Measurements from ENCODE around the gene LARGE1.

DNA sequence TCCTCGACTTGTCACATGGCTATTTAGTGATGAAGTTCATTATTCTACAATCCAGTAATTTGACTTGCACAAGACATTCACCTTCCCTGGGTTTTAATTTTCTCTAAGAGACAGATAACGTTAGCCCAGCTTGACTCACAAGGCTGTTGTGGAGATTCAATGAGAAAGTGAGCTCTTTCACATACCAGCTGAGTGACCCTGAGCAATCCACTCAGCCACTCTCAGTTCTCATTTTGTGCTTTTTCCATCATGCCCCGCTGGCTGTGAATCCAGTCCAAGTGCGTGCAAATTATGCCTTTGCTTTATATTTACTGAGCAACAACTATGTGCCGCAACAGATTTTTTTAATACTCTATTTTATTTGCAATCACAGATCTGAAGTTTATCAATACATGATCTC is 176.5 kb downstream of the LARGE1 start:
- TF ChIP-seq, protein P1, sequence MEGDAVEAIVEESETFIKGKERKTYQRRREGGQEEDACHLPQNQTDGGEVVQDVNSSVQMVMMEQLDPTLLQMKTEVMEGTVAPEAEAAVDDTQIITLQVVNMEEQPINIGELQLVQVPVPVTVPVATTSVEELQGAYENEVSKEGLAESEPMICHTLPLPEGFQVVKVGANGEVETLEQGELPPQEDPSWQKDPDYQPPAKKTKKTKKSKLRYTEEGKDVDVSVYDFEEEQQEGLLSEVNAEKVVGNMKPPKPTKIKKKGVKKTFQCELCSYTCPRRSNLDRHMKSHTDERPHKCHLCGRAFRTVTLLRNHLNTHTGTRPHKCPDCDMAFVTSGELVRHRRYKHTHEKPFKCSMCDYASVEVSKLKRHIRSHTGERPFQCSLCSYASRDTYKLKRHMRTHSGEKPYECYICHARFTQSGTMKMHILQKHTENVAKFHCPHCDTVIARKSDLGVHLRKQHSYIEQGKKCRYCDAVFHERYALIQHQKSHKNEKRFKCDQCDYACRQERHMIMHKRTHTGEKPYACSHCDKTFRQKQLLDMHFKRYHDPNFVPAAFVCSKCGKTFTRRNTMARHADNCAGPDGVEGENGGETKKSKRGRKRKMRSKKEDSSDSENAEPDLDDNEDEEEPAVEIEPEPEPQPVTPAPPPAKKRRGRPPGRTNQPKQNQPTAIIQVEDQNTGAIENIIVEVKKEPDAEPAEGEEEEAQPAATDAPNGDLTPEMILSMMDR (IDR thresholded peaks at IDR 0.05), result no peak
- TF ChIP-seq SIN3A (IDR thresholded peaks at IDR 0.05; ENCODE audit: borderline replicate concordance, insufficient read depth, low read depth, low read length) (no peak), POLR2AphosphoS5 (IDR thresholded peaks at IDR 0.05; ENCODE audit: low read depth, low read length) (no peak)
- TF ChIP-seq, protein P2, sequence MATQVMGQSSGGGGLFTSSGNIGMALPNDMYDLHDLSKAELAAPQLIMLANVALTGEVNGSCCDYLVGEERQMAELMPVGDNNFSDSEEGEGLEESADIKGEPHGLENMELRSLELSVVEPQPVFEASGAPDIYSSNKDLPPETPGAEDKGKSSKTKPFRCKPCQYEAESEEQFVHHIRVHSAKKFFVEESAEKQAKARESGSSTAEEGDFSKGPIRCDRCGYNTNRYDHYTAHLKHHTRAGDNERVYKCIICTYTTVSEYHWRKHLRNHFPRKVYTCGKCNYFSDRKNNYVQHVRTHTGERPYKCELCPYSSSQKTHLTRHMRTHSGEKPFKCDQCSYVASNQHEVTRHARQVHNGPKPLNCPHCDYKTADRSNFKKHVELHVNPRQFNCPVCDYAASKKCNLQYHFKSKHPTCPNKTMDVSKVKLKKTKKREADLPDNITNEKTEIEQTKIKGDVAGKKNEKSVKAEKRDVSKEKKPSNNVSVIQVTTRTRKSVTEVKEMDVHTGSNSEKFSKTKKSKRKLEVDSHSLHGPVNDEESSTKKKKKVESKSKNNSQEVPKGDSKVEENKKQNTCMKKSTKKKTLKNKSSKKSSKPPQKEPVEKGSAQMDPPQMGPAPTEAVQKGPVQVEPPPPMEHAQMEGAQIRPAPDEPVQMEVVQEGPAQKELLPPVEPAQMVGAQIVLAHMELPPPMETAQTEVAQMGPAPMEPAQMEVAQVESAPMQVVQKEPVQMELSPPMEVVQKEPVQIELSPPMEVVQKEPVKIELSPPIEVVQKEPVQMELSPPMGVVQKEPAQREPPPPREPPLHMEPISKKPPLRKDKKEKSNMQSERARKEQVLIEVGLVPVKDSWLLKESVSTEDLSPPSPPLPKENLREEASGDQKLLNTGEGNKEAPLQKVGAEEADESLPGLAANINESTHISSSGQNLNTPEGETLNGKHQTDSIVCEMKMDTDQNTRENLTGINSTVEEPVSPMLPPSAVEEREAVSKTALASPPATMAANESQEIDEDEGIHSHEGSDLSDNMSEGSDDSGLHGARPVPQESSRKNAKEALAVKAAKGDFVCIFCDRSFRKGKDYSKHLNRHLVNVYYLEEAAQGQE (IDR thresholded peaks at IDR 0.05; ENCODE audit: insufficient read depth in 1 of 2, low read depth in 2 of 2, low read length in 1 of 2), result no peak

All from Panc1 (cell line).